Measurements from ENCODE around the gene LGR6. TPM values are rescaled to one million over a fixed set of nuclear protein-coding genes. Genes with fewer than 3 reads are reported as not detected.
"Not testable (repeated sequence)": the region's sequence is repeated elsewhere in the genome, so short reads cannot be mapped to it uniquely, and the experiment has no call there.

The LGR6 gene
- total RNA-seq, 1 donor, result 0.54 TPM

DNA sequence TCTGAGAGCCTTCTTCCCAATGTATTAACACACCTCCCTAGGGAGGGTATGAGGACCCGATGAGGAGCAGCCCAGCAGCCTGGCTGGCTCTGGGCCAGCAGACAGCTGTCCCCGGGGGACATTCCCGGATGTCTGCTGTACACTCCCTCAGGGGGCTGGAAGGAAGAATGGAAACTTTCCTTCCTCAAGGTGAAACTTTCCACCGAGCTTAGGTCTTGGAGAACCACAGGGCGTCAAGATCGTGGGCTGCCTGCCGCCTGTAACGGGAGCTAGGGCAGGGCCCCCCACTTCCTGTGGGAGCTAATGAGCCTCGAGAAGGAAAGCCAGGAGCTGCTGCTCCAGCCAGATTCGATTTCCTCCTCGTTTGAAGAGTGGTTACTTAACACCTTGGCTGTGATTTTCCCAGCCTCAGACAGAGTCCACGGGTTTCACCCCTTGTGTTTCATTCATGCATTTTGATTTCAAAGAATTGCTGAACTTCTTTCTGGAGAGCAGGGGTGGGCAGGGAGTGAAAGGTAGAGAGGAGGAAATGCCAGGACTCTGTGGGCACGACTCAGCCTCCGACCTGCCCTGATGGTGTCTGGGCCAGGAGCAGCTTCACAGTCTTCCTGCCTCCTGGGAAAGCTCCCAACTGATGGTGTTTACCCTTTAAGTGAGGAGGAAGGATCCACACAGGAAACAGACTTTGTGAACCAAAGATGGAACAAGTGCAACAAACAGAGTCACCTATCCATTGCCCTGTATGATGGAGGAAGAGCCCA, 118.5 kb downstream of the LGR6 start:
- no peak for DNase-seq (ENCODE audit: low read depth in 2 of 3, low spot score in 2 of 3)

DNA sequence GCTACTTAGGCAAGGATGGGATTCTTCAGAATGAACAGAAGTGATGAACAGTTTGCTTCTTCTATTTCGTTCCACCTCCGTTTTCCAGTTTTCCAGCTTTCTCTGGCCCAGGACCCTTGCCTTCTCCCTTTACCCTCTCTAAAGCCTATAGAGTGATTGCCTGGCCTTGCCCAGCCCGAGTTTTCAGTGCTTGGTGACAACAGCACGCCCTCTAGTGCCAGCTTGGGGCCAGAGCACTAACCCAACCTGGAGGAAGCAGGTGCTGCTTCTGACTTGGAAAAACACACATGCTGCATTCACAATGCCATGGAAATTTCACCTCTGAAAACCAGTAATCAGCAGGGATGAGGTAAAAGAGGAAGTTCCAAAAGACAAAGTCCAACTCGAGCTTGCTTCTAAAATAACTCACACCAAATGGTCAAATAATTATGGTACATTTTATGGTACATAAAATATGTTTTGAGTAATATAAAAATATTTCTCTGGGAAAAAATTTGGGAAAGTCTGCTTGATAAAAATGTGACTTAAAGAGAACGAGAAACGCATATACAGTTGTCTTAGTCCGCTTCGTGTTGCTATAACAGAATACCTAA, 122.1 kb downstream of the LGR6 start:
- peak; percentile 44 to 81 (median 69) for DNase-seq (ENCODE audit: low read depth in 2 of 3, low spot score in 2 of 3)

DNA sequence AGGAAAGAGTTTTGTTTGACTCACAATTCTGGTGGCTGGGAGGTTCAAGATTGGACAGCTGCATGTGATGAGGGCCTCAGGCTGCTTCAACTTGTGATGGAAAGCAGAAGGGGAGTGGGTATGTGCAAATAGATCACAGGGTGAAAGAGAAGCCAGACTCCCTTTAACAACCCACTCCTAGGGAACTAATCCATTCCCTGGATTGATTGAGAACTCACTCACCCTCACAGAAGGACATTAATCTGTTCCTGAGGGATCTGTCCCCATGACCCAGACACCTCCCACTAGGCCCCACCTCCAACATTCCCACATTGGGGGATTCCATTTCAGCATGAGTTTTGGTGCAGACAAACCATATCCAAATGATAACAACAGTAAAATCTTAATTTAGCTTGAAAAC, 122.6 kb downstream of the LGR6 start:
- no peak for DNase-seq (ENCODE audit: low read depth in 2 of 3, low spot score in 2 of 3)

DNA sequence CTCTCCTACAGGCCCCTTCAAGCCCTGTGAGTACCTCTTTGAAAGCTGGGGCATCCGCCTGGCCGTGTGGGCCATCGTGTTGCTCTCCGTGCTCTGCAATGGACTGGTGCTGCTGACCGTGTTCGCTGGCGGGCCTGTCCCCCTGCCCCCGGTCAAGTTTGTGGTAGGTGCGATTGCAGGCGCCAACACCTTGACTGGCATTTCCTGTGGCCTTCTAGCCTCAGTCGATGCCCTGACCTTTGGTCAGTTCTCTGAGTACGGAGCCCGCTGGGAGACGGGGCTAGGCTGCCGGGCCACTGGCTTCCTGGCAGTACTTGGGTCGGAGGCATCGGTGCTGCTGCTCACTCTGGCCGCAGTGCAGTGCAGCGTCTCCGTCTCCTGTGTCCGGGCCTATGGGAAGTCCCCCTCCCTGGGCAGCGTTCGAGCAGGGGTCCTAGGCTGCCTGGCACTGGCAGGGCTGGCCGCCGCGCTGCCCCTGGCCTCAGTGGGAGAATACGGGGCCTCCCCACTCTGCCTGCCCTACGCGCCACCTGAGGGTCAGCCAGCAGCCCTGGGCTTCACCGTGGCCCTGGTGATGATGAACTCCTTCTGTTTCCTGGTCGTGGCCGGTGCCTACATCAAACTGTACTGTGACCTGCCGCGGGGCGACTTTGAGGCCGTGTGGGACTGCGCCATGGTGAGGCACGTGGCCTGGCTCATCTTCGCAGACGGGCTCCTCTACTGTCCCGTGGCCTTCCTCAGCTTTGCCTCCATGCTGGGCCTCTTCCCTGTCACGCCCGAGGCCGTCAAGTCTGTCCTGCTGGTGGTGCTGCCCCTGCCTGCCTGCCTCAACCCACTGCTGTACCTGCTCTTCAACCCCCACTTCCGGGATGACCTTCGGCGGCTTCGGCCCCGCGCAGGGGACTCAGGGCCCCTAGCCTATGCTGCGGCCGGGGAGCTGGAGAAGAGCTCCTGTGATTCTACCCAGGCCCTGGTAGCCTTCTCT, 124.6 kb downstream of the LGR6 start:
- no peak for DNase-seq (ENCODE audit: low read depth in 2 of 3, low spot score in 2 of 3)

DNA sequence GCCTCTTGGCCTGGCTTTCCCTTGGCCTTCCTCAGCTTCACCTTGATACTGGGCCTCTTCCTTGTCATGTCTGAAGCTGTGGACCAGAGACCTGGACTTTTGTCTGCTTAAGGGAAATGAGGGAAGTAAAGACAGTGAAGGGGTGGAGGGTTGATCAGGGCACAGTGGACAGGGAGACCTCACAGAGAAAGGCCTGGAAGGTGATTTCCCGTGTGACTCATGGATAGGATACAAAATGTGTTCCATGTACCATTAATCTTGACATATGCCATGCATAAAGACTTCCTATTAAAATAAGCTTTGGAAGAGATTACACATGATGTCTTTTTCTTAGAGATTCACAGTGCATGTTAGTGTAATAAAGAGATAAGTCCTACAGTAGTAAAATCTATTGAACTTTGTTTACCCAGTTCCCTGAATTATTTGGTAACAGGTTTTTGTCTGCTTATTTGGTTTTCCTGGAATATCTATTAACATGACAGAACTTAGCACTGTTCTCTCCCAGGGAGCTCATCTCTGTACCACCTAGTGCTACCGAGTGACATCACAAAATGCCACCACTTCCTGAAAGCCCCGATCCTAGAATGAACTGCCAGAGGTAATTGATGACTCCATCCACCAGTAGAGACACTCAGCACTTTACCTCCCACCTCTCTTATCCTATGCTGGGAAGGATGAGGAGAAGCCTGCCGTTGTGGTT, 125.9 kb downstream of the LGR6 start:
- DNase-seq (ENCODE audit: low read depth in 2 of 3, low spot score in 2 of 3), result no peak

DNA sequence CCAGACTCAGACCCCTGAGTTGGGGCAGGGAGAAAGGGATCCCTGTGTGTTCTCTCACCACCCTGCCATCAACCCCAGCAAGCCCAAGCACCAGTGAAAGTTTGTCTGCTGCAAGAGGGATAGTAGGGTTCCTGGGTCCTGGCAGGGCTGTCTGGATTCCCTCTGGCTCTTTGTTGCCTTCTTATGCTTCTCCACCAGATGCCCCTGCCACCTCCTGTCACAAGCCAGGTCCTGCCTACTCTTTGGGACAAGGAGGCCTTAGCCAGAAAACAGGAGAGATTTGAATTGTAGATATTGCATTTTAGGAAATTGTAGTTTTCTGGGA, 126.4 kb downstream of the LGR6 start:
- DNase-seq (ENCODE audit: low read depth in 2 of 3, low spot score in 2 of 3), result no peak

DNA sequence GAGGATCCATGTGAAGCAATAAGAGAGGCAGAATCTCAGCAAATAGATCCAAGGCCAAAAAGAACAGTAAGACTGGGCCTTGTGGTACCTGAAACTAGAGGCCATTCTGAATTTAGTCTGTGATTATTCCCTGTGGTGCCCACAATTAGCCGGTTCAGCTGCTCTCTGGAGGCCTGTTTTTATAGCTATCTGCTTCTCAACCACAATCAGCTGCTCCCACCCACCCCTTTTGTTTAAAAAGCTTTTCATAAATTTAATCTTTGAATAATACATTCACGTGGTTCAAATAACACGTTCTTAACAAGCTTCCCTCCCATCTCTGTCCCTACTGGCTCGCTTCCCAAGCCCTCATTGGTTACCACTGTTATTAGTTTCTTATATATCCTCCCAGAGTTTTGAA, 130.1 kb downstream of the LGR6 start:
- DNase-seq (ENCODE audit: low read depth in 2 of 3, low spot score in 2 of 3), result no peak

DNA sequence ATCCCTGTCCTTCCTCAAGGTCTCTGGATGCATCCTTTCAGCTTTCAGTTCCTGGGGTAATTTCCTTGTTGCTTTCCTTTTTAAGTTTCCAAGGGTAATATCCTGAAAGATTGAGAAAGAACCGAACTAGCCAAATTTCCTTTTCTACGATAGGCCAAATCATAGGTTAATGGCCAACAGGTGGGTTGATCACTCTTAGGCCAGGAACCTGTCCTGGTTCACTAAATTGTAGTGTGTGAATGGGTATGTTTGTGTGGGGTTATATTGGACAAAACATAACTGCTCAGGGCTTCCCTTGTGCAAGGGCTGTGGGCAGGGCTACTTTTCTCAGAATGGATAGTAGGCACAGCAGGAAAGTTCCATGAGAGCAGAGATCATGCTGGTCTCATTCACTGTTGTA, 131.0 kb downstream of the LGR6 start:
- DNase-seq (ENCODE audit: low read depth in 2 of 3, low spot score in 2 of 3), result no peak

DNA sequence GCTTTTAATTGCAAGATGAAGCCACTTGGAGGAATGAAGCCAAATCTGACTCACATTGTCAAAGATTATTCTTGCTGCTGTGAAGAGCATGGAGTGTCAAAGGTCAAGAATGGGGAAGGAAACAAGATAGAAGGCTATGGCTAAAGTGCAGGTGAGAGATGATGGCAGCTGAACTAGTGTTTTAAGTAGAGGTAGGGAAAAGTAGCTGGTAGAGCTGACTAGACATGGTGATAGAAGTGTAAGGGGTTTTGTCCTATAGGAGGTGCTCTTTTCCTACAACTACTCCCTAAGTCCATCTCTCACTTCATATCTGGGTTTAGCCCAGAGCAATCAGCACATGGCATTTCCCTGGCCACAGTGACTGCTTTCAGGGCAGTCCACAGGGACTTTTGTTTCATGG, 136.3 kb downstream of the LGR6 start:
- no peak for DNase-seq (ENCODE audit: low read depth in 2 of 3, low spot score in 2 of 3)

DNA sequence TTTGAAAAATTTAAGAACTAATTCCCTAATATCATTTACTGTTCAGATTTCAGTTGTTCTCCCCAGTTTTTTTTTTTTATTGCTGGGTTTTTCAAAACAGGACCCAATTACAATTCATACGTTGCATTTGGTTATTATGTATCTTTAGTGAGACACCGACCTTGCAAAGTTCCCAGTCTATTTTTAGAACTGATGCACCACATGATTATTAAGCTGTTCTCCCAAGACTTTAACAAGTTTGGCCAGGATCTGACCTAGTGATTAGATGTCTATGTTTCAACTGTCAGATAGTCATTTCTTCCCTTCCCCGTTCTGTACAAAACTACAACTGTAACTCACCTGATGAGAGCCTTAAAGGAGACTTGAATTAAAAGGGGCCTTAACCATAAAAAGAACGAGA, 140.3 kb downstream of the LGR6 start:
- DNase-seq (ENCODE audit: low read depth in 2 of 3, low spot score in 2 of 3), result no peak

DNA sequence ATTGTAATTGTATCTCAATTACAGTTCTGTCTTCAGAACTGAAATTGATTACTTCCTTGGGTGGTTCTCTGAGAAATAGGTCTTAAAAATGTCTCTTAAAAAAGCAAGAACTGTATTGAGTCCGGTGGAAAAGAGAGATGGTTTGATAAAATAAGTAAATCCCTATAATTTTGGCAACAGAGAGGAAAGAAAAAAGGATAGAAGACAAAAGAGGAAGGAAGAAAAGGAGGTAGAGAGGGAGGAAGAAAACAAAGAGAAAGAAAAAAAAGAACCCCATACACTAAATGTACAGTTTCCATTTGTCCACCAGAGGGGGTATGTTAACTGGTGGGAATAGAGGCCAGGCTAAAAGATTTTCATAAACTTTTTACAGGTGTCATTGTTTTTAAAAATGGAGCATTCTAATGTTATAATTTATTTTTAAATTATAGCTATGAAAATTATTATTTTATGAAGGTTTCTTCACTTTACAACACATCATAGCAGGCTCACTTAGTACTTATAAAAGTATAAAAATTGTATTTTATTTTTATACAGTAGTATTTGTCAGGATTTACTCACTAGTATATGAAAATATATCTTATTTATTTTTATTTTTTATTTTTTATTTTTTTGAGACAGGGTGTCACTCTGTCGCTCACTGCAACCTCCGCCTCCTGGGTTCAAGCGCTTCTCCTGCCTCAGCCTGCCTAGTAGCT, 150.2 kb downstream of the LGR6 start:
- DNase-seq (ENCODE audit: low read depth in 2 of 3, low spot score in 2 of 3), result peak in 2 of 3 donors; percentile 40 to 72

DNA sequence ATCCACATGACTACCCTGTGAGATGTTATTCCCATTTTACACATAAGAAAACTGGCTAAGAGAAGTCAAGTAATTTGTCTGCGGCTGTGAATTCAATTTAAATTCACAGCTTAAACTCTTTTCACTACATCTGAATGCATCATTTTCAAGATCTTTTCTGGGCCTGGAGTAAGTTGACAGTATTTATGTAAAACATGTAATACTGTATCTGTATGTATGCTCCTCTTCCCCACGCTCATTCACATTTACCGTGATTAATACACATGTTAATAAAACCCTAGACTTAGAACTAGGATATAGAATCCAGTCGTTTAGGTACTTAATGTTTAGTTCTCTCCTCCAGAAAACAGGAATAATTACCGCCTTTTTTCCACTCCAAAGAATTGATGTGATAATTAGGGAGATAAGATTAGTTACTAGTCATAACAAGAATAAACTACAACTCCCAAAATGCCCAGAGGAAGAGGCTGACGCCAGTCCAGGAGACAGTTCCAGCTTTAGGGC, 154.5 kb downstream of the LGR6 start:
- no peak for DNase-seq (ENCODE audit: low read depth in 2 of 3, low spot score in 2 of 3)

DNA sequence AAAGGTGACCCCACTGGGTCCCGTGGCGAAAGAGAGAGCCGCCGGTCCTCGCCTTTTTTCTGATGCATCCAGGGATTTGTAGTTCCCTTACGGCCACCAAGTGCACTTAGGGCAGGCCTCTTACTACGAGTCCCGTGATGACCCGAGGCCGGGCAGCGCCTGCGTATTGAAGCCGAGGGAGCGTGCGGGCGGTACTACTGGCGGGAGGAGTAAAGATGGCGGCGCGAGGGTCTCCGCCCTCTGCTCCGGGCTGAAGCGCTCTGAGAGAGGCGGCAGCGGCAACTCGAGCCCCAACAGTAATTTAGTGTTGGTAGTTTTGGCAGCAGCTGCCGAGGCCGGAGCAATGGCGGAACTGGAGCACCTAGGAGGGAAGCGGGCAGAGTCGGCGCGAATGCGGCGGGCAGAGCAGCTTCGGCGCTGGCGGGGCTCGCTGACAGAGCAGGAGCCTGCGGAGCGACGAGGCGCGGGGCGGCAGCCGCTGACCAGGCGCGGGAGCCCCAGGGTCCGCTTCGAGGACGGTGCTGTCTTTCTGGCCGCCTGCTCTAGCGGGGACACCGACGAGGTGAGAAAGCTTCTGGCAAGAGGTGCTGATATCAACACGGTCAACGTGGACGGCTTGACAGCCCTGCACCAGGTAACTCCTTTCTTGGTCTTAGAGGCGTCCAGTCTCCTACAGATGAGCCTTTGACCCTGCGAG, 155.1 kb downstream of the LGR6 start, which contains the start of gene PPP1R12B:
Gene PPP1R12B, plus strand, starts transcription at position 191 of the 697 bp plus-strand sequence. Its CDS starts 153 bp downstream, at position 344.
- DNase-seq (ENCODE audit: low read depth in 2 of 3, low spot score in 2 of 3), result peak; percentile 82 to 99 (median 98)

DNA sequence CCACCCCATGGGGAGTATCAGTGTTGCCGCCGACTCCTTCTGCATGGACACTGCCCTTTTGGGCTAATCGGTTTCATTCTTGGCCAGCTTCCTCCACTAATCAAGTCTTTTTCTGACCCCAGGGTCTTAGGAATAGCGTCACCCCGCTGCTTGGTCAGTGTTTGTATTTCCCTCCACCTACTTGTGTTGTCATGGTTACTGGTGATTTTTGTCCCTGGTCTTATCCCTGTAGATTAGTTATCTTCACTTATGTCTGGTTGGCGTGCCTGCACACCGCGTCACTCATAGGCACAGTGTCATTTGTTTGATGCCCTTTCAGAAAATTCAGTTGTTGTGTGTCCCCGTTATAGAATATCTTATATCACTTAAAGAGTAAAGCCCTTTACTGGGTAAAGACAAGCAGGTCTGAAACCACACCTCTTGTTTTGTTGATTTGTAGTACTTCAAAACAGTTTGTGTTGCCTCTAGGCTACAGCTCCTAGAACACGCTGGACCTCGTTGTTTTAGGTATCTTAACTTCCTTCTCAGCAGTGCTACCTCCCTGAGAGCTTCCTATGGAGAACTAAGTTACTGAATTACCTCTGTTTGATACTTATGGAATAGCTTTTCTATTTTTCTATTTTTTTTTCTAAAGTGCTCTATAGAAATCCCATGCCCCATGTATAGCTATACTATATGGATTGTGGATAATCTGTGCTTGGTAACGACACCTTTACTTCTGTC, 155.8 kb downstream of the LGR6 start:
- peak in 2 of 3 donors; percentile 4 to 28 for DNase-seq (ENCODE audit: low read depth in 2 of 3, low spot score in 2 of 3)

DNA sequence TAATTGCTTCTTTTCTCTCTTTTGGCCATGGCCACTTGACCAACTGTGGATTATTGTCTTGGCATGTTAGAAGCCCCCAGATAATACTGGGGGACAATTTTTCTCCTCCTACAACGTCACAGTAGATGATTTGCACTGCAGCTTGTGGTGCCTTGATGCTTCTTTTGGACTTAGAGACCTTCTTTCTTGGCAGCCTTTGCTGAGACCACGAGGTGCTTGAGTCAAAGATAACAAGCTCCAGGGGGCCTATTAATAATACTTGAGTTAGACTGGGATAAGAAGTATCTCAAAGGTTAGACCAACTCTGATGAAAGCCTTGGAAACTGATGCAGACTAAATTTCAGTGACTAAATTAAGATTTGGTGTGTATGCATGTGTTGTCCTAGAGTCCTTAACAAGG, 158.1 kb downstream of the LGR6 start:
- no peak for DNase-seq (ENCODE audit: low read depth in 2 of 3, low spot score in 2 of 3)

DNA sequence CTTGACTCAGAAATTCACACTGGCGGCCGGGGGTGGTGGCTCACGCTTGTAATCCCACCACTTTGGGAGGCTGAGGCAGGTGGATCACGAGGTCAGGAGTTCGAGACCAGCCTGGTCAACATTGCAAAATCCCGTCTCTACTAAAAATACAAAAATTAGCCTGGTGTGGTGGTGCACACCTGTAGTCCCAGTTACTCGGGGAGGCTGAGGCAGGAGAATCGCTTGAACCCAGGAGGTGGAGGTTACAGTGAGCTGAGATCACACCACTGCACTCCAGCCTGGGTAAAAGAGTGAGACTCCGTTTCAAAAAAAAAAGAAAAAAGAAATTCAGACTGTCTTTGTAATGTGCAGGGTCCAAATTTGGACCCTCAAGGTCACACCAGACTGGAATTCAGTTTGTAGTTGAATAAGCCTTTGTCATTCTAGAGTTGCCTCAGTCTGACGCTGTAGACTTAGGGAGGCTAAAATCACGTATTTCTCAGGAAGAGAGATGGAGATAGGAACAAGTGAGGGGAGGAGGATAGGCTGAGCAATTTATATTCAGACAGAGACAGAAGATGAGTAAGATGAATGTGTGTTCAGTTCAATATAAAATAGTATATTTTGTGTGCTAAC, 159.1 kb downstream of the LGR6 start:
- DNase-seq (ENCODE audit: low read depth in 2 of 3, low spot score in 2 of 3), result not testable (repeated sequence)

DNA sequence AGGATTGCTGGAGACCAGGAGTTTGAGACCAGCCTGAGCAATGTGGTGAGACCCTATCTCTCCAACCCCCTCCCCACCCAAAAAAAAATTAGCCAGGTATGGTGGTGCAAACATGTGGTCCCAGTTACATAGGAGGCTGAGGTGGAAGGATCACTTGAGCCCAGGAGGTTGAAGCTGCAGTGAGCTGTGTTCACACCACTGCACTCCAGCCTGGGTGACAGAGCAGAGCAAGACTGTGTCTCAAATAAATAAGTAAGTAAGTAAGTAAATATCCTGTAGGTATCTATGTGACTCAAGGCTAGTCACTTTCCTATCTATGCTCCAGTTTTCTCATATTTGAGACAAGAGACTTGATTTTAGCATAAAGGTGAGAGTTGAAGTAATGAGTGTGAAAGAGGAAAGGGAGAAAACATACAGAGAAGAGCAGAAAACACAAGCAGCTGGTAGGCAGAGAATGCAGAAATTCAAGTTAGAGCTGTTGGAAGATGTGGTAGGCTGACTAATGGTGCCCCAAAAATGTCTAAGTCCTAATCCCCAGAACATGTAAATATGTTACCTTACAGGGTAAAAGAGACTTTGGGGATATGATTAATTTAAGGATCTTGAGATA, 162.4 kb downstream of the LGR6 start:
- no peak for DNase-seq (ENCODE audit: low read depth in 2 of 3, low spot score in 2 of 3)

DNA sequence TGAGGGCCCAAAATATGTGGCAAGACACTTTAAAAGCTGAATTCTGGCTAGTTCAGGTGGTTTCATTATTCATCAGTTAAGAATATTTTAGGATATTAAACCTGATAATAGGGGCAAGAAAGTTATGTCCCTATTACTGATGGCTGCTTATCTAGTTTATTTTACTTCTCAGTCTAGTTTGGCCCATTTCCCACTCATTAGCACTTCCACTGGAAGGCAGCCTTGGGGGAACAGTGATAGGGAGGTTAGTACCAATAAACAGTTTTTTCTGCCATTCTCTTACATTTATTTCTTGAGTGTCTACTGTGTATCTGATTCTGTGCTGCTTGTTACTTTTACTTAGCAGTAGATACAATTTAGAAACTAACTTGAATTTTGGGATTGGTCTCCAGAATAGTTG, 163.9 kb downstream of the LGR6 start:
- no peak for DNase-seq (ENCODE audit: low read depth in 2 of 3, low spot score in 2 of 3)
